Occipital lobe (tissue), 2 donors: ENCODE measurements around the gene CD28. TPM values are rescaled to one million over a fixed set of nuclear protein-coding genes. Genes with fewer than 3 reads are reported as not detected.

Experiments
- DNase-seq: peaks from one replicate; lab custom pipeline; 2025; lab: John Stamatoyannopoulos, UW
- total RNA-seq: library from RNA; depleted of rRNA; stranded (reverse); fragments of >200 nt; gene quantifications from one replicate; pipeline ENCODE4 v1.2.3, GENCODE V29; 2014

CD28 gene
- total RNA-seq = 0.78 TPM

- DNase-seq = no peak
Measured at GRCh38 chr2:203706403-203706802, at the start of gene CD28. TSS of gene CD28 (plus strand) at chr2:203706639. CDS start at chr2:203706697, 58 bp downstream.

GRCh38 chr2:203659331-203660049, 46.9 kb upstream of the CD28 start:
- no peak for DNase-seq

- DNase-seq = no peak
Measured at GRCh38 chr2:203660465-203660864, 46.0 kb upstream of the CD28 start.

GRCh38 chr2:203661279-203661908, 45.0 kb upstream of the CD28 start:
- no peak for DNase-seq

GRCh38 chr2:203662487-203662886, 44.0 kb upstream of the CD28 start:
- no peak for DNase-seq

GRCh38 chr2:203662951-203663350, 43.5 kb upstream of the CD28 start:
- DNase-seq = no peak

- no peak for DNase-seq
Measured at GRCh38 chr2:203664029-203664755, 42.2 kb upstream of the CD28 start.

- DNase-seq = no peak
Measured at GRCh38 chr2:203667838-203668237, 38.6 kb upstream of the CD28 start.

GRCh38 chr2:203669820-203670219, 36.6 kb upstream of the CD28 start:
- no peak for DNase-seq

- no peak for DNase-seq
Measured at GRCh38 chr2:203670939-203671338, 35.5 kb upstream of the CD28 start.

GRCh38 chr2:203671876-203672275, 34.6 kb upstream of the CD28 start:
- no peak for DNase-seq

- DNase-seq = no peak
Measured at GRCh38 chr2:203672856-203673255, 33.6 kb upstream of the CD28 start.

GRCh38 chr2:203673933-203674332, 32.5 kb upstream of the CD28 start:
- DNase-seq = no peak

- DNase-seq = no peak
Measured at GRCh38 chr2:203675086-203675485, 31.4 kb upstream of the CD28 start.

- no peak for DNase-seq
Measured at GRCh38 chr2:203678971-203679370, 27.5 kb upstream of the CD28 start.

GRCh38 chr2:203679401-203679800, 27.0 kb upstream of the CD28 start:
- no peak for DNase-seq

- no peak for DNase-seq
Measured at GRCh38 chr2:203681978-203682377, 24.5 kb upstream of the CD28 start.

- DNase-seq = no peak
Measured at GRCh38 chr2:203682688-203683130, 23.7 kb upstream of the CD28 start.

- no peak for DNase-seq
Measured at GRCh38 chr2:203683421-203683820, 23.0 kb upstream of the CD28 start.

GRCh38 chr2:203683932-203684556, 22.4 kb upstream of the CD28 start:
- DNase-seq = no peak

GRCh38 chr2:203685081-203685621, 21.3 kb upstream of the CD28 start:
- DNase-seq = no peak
